Measurements from ENCODE around the gene LCN12.

Gene LCN12

GRCh38 chr9:136945333-136946227 lies 6.5 kb upstream of the LCN12 start:
- no peak for DNase-seq

DNA sequence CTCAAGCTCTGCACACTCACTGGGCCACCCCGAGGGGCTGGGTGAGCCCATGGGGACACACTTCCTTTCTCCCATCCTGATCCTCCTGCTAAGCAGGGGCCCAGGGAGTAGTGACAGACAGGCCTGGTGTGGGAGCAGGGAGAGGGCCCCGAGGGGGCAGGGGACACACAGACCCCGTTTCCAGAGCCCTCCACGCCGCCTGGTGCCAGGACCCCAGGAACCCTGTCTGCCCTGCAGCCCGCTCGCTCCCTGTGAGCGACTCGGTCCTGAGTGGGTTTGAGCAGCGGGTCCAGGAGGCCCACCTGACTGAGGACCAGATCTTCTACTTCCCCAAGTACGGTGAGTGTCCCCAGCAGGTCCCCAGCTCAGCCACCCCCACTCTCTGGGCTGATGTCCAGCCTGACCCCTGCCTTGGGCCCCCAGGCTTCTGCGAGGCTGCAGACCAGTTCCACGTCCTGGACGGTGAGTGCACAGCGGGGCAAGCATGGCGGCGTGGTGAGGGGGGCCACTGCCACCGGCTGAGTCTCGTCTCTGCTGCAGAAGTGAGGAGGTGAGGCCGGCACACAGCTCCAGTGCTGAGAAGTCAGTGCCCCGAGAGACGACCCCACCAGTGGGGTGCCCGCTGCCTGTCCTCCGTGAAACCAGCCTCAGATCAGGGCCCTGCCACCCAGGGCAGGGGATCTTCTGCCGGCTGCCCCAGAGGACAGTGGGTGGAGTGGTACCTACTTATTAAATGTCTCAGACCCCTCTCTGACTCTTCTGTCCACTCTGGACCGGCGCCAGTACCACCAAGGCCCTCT lies 5.6 kb upstream of the LCN12 start:
- DNase-seq = no peak

- no peak for DNase-seq
Observed at GRCh38 chr9:136947028-136947891, 4.8 kb upstream of the LCN12 start.

- no peak for DNase-seq
Observed at GRCh38 chr9:136947955-136948510, 4.0 kb upstream of the LCN12 start.

DNA sequence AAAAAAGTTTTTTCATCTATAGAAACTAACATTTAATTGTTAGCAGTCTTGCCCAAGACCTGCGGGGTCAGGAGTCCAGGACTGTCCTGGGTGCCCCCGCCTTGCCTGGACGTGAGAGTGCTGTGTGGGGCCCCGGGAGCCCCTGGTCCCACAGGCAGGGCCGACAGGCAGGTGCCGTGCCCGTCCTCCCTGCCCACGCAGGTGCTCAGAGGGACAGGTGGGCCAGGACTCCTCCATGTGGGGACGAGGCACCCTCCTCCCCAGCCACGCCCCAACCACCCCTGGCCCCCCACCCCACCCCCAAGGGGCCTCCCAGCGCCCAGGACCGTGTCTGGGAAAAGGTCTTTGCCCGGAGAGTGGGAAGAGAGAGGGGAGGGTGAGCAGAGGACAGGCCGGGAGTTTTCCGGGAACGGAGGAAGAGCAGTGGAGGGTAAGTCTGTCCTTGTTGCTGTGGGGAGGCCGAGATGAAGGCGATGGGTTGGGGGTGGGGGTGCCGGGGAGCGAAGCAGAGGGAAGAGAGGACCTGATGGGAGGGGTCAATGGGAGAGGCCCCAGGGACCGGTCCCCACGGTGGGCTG lies 2.7 kb upstream of the LCN12 start:
- no peak for DNase-seq

- peak; percentile 80 to 82 for DNase-seq
Observed at GRCh38 chr9:136949817-136950655, 2.0 kb upstream of the LCN12 start.

DNA sequence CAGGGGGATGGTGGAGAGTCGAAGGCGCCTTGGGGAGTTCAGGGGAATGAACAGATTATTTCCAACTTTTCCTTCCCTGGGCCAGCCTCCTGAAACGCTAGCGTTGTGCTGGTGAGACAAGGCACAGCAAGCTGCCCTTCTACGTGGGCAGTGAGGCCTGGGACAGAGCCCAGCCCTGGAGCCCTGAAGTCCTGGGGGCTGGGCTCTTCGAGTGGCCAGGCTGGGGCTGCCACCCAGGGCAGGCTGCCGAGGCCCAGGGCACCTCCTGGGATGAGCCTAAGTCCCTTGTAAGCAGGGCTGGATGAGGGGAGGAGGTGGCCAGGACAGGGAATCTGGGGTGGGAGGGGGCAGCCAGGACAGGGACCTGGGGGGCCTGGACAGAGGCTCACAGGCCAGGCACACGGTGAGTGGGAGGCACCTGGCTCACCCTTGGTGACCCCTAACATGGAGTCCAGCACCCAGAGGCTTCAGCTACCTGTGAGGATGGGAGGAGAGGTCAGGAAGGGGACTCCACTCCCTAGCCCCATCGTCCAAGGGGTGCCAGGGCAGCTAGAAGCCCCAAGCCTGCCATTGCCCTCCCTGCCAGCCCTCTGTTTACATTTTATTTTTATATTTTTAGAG lies 1.3 kb upstream of the LCN12 start:
- no peak for DNase-seq

- DNase-seq = no peak
Observed at GRCh38 chr9:136952321-136952850, 313 bp downstream of the LCN12 start.

- no peak for DNase-seq
Observed at GRCh38 chr9:136952876-136953770, 1.1 kb downstream of the LCN12 start.

DNA sequence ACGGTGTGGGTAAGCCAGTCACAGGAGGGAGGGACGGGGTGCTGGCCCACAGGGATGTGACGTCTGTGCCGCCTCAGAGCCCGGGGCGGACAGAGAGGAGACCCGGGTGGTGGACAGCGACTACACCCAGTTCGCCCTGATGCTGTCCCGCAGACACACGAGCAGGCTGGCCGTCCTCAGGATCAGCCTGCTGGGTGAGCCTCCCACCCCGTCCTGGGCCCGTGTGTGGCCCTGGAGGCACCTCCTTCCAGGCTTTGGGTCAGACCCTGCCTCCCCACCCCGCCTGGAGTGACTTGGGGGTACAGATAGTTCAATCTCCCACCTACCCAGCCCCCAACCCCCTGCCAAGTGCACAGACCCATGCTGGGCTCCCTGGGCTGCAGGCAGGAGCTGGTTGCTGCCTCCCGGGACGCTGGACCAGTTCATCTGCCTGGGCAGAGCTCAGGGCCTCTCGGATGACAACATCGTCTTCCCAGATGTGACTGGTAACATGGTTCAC lies 1.7 kb downstream of the LCN12 start:
- DNase-seq = no peak

DNA sequence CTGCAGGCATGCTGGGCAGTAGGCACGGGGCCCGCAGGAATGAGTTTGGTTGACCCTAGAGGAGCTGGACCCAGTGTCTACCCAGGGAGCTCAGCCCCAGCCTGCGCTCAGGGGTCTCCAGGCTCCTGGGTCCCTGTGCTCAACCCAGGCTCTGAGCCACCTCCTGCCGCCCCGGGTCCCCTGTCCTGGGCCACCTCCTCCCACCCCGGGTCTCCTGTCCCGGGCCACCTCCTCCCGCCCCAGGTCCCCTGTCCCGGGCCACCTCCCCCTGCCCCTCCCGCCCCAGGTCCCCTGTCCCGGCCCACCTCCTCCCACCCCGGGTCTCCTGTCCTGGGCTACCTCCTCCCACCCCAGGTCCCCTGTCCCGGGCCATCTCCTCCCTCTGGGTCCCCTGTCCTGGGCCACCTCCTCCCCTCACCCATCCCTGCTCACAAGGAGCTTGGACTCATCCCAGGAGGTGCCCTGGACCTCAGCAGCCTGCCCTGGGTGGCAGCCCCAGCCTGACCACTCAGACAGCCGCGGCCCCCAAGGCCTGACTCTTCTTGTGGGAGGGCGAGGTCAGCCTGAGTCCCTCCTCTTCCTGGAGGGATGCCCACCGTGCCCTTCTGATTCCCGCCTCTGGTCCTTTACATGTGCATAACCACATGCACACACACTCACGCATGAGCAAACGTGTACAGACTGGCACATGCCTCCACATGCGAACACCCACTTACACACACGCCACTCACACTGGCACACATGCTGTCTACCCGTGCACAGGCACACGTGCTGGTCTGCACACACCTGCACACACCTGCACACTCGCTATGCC lies 2.4 kb downstream of the LCN12 start:
- DNase-seq = no peak

GRCh38 chr9:136955202-136955942 lies 3.3 kb downstream of the LCN12 start:
- DNase-seq = no peak

GRCh38 chr9:136955943-136956335 lies 3.9 kb downstream of the LCN12 start:
- DNase-seq = no peak

DNA sequence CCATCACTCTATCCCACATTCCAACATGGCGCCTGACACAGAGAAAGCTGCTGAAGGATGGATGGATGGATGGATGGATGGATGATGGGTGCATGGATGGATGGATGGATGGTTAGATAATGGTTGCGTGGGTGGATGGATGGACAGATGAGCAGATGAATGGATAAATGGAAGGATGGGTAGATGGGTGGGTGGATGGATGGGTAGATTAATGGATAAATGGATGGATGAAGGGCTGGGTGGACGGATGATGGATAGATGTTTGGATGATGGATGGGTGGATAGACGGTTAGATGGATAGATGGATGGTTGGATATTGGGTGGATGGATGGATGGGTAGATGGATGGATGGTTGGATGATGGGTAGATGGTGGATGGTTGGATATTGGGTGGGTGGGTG lies 4.5 kb downstream of the LCN12 start:
- DNase-seq = no peak

DNA sequence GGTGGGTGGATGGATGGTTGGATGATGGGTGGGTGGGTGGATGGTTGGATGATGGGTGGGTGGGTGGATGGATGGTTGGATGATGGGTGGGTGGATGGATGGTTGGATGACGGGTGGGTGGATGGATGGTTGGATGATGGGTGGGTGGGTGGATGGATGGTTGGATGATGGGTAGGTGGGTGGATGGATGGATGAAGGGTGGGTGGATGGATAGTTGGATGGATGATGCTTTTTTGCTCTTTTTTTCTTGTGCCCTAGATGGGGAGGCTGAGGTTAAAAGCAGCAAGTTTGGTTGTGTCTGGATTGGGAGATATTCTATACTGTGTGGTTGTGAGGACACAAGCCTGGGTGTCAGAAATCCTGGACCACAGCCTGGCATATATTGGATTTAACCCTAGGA lies 5.4 kb downstream of the LCN12 start:
- DNase-seq = no peak

DNA sequence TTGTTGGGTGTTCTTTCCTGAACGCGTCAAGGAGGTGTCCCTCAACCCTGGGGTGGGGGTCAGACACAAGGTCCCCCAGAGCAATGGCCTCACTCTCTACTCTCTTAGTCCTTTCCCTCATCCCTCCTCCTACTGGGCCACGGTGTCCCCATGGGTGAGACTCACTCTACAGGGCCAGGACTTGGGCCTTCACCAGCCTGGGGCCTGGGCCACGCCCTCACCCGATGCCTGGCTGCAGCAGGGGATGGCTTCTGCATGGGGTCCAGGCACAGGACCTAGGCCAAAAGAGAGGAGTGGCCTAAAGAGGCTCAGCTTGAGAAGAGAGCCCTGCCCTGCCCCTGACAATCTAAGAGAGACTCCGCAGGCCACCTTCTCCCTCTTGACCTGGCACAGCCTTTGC lies 5.8 kb downstream of the LCN12 start:
- no peak for DNase-seq

GRCh38 chr9:136958473-136958872 lies 6.4 kb downstream of the LCN12 start:
- no peak for DNase-seq

Measured in Kasumi-1 (cell line).